Endothelial cell of umbilical vein (primary cell): Measurements from ENCODE around the gene CAPZA2. TPM values are rescaled to one million over a fixed set of nuclear protein-coding genes. Genes with fewer than 3 reads are reported as not detected.

ENCODE experiments used
- BruUV-seq: library from RNA; stranded (reverse); fragments of 400-500 nt; replicated peaks from 2 replicates; lab custom pipeline; 2021; lab: Mats Ljungman, UMichigan
- CTCF ChIA-PET: fragments of 300-600, 350-600 bp; sonication (Branson Sonifier 250); formaldehyde crosslinking; loops from one replicate; lab custom pipeline; 2021; ENCODE audit warnings: antibody characterized with exemption, inconsistent platforms; lab: Charles Lee
- POLR2A ChIA-PET: fragments of 300-600, 350-600 bp; sonication (Branson Sonifier 250); formaldehyde crosslinking; loops from one replicate; lab custom pipeline; 2021; ENCODE audit warnings: antibody characterized with exemption, inconsistent platforms; lab: Charles Lee
- DNase-seq: peaks from one replicate; pipeline ENCODE4 v3.0.0-alpha.2; 2011; ENCODE audit warnings: low read depth, low spot score
- FAIRE-seq: peaks from 2 replicates; lab custom pipeline; 2011; peaks lifted over from hg19 to GRCh38; lab: Jason Lieb, UNC
- H2AFZ ChIP-seq: 2 replicates; pipeline ENCODE4 v1.6.0; 2012; ENCODE audit warnings: low read depth, low read length, control low read depth, inconsistent platforms
- H3K27ac ChIP-seq: 2 replicates; pipeline ENCODE4 v1.5.1; 2011; ENCODE audit warnings: low read depth, mild to moderate bottlenecking, control low read depth, low read length, moderate library complexity; ENCODE audit not compliant: insufficient read depth
- H3K27me3 ChIP-seq, 2 experiments: 2 replicates each; pipeline versions ENCODE4 v1.6.0 to v1.6.1; 2011; ENCODE audit warnings: low read length in 2 of 2, mixed read lengths in 1 of 2; ENCODE audit not compliant: control insufficient read depth in 2 of 2, insufficient read depth in 2 of 2
- H3K36me3 ChIP-seq, 2 experiments: 2 replicates in 1 of 2; 3 replicates in 1 of 2; pipeline ENCODE4 v1.5.1; 2011; ENCODE audit warnings: low read length in 2 of 2, mild to moderate bottlenecking in 1 of 2, moderate library complexity in 1 of 2; ENCODE audit not compliant: control insufficient read depth in 2 of 2, insufficient read depth in 2 of 2; ENCODE audit errors: extremely low read depth in 1 of 2
- H3K4me1 ChIP-seq: 3 replicates; pipeline ENCODE4 v1.5.1; 2011; ENCODE audit warnings: mild to moderate bottlenecking, low read length; ENCODE audit not compliant: control insufficient read depth, insufficient read depth; ENCODE audit errors: extremely low read depth
- H3K4me2 ChIP-seq: 2 replicates; pipeline ENCODE4 v1.6.1; 2011; ENCODE audit warnings: low read length, control low read depth, mixed read lengths; ENCODE audit not compliant: insufficient read depth
- H3K4me3 ChIP-seq, 3 experiments: fragments of 200-600 bp in 1 of 3; sonication (generic), shearing (Covaris generic) in 1 of 3; replicated peaks in 1 of 3; 2 replicates each; pipeline ENCODE4 v1.5.1; 2011 to 2016; ENCODE audit warnings: control low read depth in 3 of 3, low read length in 3 of 3, mild to moderate bottlenecking in 2 of 3, inconsistent platforms in 1 of 3, low read depth in 1 of 3, moderate library complexity in 1 of 3; ENCODE audit not compliant: insufficient read depth in 1 of 3
- H3K79me2 ChIP-seq: 2 replicates; pipeline ENCODE4 v1.6.0; 2012; ENCODE audit warnings: low read length, inconsistent platforms; ENCODE audit not compliant: control insufficient read depth, insufficient read depth
- H3K9ac ChIP-seq: replicated peaks from 2 replicates; pipeline ENCODE3; 2011; ENCODE audit warnings: low read length, control low read depth; ENCODE audit not compliant: insufficient read depth; ENCODE audit errors: extremely low read depth
- H3K9me1 ChIP-seq: replicated peaks from 3 replicates; pipeline ENCODE4 v1.6.0; 2011; ENCODE audit warnings: mild to moderate bottlenecking, low read length; ENCODE audit not compliant: control insufficient read depth, insufficient read depth; ENCODE audit errors: extremely low read depth
- H3K9me3 ChIP-seq: replicated peaks from 2 replicates; pipeline ENCODE4 v1.5.1; 2012; ENCODE audit warnings: low read length, inconsistent platforms; ENCODE audit not compliant: control insufficient read depth, insufficient read depth
- H4K20me1 ChIP-seq: replicated peaks from 2 replicates; pipeline ENCODE3; 2011; ENCODE audit warnings: mild to moderate bottlenecking, low read length; ENCODE audit not compliant: control insufficient read depth, insufficient read depth; ENCODE audit errors: extremely low read depth
- EZH2 ChIP-seq: IDR thresholded peaks from 2 replicates; pipeline ENCODE4 v1.6.1; 2012; ENCODE audit warnings: borderline replicate concordance, low read depth, mild to moderate bottlenecking, moderate library complexity, low read length, inconsistent platforms; ENCODE audit not compliant: severe bottlenecking
- FOS ChIP-seq: IDR thresholded peaks from 2 replicates; pipeline ENCODE4 v1.6.1; 2011; ENCODE audit warnings: mild to moderate bottlenecking, low read length, moderate library complexity, borderline replicate concordance; ENCODE audit not compliant: insufficient read depth
- MYC ChIP-seq: IDR thresholded peaks from one replicate; pipeline ENCODE4 v1.6.1; 2011; ENCODE audit warnings: mild to moderate bottlenecking, low read depth, low read length
- POLR2AphosphoS5 ChIP-seq: IDR thresholded peaks from 2 replicates; pipeline ENCODE4 v1.6.1; 2012; ENCODE audit warnings: low read depth, mild to moderate bottlenecking, control low read depth, low read length, moderate library complexity; ENCODE audit not compliant: insufficient read depth
- dilution Hi-C: fragments of 300-500 bp; cut with MboI; formaldehyde crosslinking; loops from one replicate; pipeline ENCODE4 v1.15.0; 2019; ENCODE audit warnings: low sequenced_read_pairs; ENCODE audit not compliant: extremely low pct_ligation_motif_present
- intact Hi-C: fragments of 100-400 bp; cut with micrococcal nuclease; formaldehyde crosslinking; loops from one replicate; pipeline ENCODE4 v1.10.0; 2022
- polyA plus RNA-seq, 4 experiments: library from polyadenylated mRNA; depleted of rRNA in 3 of 4; stranded (reverse) in 3 of 4; unstranded in 1 of 4; fragments of >200 nt; gene quantifications; 2 replicates each; pipeline versions ENCODE4 v1.2.1 to v1.2.3, GENCODE V29; 2011 to 2012; ENCODE audit warnings: missing spikeins in 1 of 4
- total RNA-seq: library from RNA; stranded (reverse); gene quantifications from 2 replicates; pipeline ENCODE4 v1.2.3, GENCODE V29; 2021
- TF ChIP-seq, protein P1 (sequence below): IDR thresholded peaks from 2 replicates; pipeline ENCODE4 v1.6.1; 2011; ENCODE audit not compliant: insufficient read depth, insufficient read length
- TF ChIP-seq, protein P2 (sequence below), 2 donors: IDR thresholded peaks; 1 replicate in 1 of 2; 2 replicates in 1 of 2; pipeline ENCODE4 v1.5.1; 2011; ENCODE audit warnings: low read length in 2 of 2, mild to moderate bottlenecking in 2 of 2, moderate library complexity in 2 of 2, control low read depth in 1 of 2, inconsistent platforms in 1 of 2, low read depth in 1 of 2; ENCODE audit not compliant: insufficient read depth in 1 of 2; ENCODE audit errors: extremely low read depth in 1 of 2

The CAPZA2 gene
- total and polyA plus RNA-seq, 2 donors (not counting 3 experiments of a cell fraction or from before 2014, with no cell fraction given): 48.1 to 347 TPM

DNA sequence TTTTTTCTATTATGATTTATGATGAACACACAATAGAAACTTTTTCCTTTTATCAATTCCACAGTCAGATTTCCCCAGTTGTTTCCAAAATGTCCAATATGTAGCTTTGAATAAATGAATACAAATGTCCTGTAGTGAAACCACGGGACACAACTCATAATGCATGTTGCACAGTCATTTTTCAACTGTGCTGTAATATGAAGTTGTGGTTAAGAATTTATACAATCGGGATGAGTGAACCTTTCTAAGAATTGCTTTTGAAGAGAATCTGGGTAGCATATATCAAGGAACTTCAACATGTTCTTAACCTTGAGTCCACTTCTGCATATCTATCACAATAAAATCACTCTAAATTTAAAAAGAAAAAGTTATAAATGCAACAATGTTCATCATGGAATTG, 76.3 kb downstream of the CAPZA2 start:
- FAIRE-seq (no peak), DNase-seq (no peak)
- H4K20me1 ChIP-seq: no peaks in the 10 kb centered on the region
- intact Hi-C loops (loop anchor here (10.0 kb wide), 1 partner anchor 776 kb away; no protein-coding TSS in a partner anchor), dilution Hi-C loops (no loop called here)
- no peak overlapping the region for H3K4me2 ChIP-seq
- POLR2A ChIA-PET: no interaction called here
- H3K79me2 ChIP-seq: no peaks in the 10 kb centered on the region
- CTCF ChIA-PET: no interaction called here
- no TSS peak for BruUV-seq
- H3K27me3 ChIP-seq: peaks cover 3 to 4% of the 10 kb centered on the region in 2 experiments
- no peaks in the 10 kb centered on the region for H3K4me1 ChIP-seq
- TF ChIP-seq, protein P1, sequence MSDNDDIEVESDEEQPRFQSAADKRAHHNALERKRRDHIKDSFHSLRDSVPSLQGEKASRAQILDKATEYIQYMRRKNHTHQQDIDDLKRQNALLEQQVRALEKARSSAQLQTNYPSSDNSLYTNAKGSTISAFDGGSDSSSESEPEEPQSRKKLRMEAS: no peak
- no peak for TF ChIP-seq POLR2AphosphoS5
- no peak for TF ChIP-seq FOS
- TF ChIP-seq MYC: no peak
- no peak for TF ChIP-seq EZH2
- TF ChIP-seq, protein P2, sequence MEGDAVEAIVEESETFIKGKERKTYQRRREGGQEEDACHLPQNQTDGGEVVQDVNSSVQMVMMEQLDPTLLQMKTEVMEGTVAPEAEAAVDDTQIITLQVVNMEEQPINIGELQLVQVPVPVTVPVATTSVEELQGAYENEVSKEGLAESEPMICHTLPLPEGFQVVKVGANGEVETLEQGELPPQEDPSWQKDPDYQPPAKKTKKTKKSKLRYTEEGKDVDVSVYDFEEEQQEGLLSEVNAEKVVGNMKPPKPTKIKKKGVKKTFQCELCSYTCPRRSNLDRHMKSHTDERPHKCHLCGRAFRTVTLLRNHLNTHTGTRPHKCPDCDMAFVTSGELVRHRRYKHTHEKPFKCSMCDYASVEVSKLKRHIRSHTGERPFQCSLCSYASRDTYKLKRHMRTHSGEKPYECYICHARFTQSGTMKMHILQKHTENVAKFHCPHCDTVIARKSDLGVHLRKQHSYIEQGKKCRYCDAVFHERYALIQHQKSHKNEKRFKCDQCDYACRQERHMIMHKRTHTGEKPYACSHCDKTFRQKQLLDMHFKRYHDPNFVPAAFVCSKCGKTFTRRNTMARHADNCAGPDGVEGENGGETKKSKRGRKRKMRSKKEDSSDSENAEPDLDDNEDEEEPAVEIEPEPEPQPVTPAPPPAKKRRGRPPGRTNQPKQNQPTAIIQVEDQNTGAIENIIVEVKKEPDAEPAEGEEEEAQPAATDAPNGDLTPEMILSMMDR (IDR thresholded peaks at IDR 0.05; ENCODE audit: extremely low read depth in 1 of 2, insufficient read depth in 1 of 2, low read depth in 1 of 2, low read length in 2 of 2): no peak
- no peak overlapping the region for H3K27ac ChIP-seq
- H3K9ac ChIP-seq: no peak overlapping the region
- no peaks in the 10 kb centered on the region for H3K9me1 ChIP-seq
- no peak overlapping the region for H2AFZ ChIP-seq
- no peaks in the 10 kb centered on the region for H3K9me3 ChIP-seq
- H3K4me3 ChIP-seq: no peak overlapping the region
- H3K36me3 ChIP-seq: no peaks in the 10 kb centered on the region
